Measurements from ENCODE around the gene CMTR1. TPM values are rescaled to one million over a fixed set of nuclear protein-coding genes. Genes with fewer than 3 reads are reported as not detected.

CMTR1 gene
- total RNA-seq, 1 experiment from 2014 or later = 37.7 TPM

DNA sequence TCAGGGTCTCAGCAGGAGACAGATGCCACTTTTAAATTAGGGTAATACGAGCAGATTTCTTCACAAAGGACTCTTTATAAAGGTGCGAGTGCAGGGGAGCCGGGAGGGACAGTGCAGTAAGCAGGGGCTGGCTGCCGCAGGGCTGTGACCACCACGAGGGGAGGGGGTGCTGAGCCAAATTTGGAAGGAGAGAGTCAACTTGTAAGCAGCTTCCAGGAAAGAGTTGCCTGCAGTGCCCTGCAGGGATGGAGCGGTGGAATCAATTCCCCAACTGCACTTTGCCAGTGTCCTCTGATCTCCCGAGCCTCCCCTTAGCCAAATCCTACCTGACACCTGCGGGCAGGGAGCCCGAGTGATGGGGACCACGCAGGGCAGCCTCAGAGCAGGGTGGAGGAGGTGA is 80.6 kb downstream of the CMTR1 start:
- Histone ChIP-seq H3K36me3 (ENCODE audit: control insufficient read depth, insufficient read depth, low read length) (no peaks in the 10 kb centered on the region), H3K27ac (ENCODE audit: low read length) (peak overlapping the region; percentile 91), H3K27me3 (ENCODE audit: control insufficient read depth, insufficient read depth, low read length) (no peaks in the 10 kb centered on the region), H3K4me1 (ENCODE audit: control insufficient read depth, insufficient read depth, low read length) (peaks cover 68% of the 10 kb centered on the region), H3K9me3 (ENCODE audit: control insufficient read depth, insufficient read depth, low read depth, low read length) (no peaks in the 10 kb centered on the region), H3K4me3 (ENCODE audit: low read depth in 2 of 2, low read length in 2 of 2) (no peak overlapping the region)
- in situ Hi-C loops (cut with HindIII; ENCODE audit: low pct_unique_long_range_greater_than_20kb, low sequenced_read_pairs) (no loop called here), intact Hi-C loops (cut with micrococcal nuclease; ENCODE audit: unreplicated experiment) (no loop called here)
- no TSS peak for BruUV-seq (replicated peaks)
- CTCF ChIA-PET = no interaction called here
- POLR2A ChIA-PET = no interaction called here
- DNase-seq (ENCODE audit: low read depth, low spot score) (no peak), ATAC-seq (no peak)
- no peak for TF ChIP-seq SIN3A (IDR thresholded peaks at IDR 0.05; ENCODE audit: borderline replicate concordance, insufficient read depth, low read depth, low read length)
- TF ChIP-seq, protein P1, sequence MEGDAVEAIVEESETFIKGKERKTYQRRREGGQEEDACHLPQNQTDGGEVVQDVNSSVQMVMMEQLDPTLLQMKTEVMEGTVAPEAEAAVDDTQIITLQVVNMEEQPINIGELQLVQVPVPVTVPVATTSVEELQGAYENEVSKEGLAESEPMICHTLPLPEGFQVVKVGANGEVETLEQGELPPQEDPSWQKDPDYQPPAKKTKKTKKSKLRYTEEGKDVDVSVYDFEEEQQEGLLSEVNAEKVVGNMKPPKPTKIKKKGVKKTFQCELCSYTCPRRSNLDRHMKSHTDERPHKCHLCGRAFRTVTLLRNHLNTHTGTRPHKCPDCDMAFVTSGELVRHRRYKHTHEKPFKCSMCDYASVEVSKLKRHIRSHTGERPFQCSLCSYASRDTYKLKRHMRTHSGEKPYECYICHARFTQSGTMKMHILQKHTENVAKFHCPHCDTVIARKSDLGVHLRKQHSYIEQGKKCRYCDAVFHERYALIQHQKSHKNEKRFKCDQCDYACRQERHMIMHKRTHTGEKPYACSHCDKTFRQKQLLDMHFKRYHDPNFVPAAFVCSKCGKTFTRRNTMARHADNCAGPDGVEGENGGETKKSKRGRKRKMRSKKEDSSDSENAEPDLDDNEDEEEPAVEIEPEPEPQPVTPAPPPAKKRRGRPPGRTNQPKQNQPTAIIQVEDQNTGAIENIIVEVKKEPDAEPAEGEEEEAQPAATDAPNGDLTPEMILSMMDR (IDR thresholded peaks at IDR 0.05) = no peak
- TF ChIP-seq POLR2AphosphoS5 (IDR thresholded peaks at IDR 0.05; ENCODE audit: low read depth, low read length) = no peak
- TF ChIP-seq, protein P2, sequence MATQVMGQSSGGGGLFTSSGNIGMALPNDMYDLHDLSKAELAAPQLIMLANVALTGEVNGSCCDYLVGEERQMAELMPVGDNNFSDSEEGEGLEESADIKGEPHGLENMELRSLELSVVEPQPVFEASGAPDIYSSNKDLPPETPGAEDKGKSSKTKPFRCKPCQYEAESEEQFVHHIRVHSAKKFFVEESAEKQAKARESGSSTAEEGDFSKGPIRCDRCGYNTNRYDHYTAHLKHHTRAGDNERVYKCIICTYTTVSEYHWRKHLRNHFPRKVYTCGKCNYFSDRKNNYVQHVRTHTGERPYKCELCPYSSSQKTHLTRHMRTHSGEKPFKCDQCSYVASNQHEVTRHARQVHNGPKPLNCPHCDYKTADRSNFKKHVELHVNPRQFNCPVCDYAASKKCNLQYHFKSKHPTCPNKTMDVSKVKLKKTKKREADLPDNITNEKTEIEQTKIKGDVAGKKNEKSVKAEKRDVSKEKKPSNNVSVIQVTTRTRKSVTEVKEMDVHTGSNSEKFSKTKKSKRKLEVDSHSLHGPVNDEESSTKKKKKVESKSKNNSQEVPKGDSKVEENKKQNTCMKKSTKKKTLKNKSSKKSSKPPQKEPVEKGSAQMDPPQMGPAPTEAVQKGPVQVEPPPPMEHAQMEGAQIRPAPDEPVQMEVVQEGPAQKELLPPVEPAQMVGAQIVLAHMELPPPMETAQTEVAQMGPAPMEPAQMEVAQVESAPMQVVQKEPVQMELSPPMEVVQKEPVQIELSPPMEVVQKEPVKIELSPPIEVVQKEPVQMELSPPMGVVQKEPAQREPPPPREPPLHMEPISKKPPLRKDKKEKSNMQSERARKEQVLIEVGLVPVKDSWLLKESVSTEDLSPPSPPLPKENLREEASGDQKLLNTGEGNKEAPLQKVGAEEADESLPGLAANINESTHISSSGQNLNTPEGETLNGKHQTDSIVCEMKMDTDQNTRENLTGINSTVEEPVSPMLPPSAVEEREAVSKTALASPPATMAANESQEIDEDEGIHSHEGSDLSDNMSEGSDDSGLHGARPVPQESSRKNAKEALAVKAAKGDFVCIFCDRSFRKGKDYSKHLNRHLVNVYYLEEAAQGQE (IDR thresholded peaks at IDR 0.05; ENCODE audit: insufficient read depth in 1 of 2, low read depth in 2 of 2, low read length in 1 of 2) = no peak

DNA sequence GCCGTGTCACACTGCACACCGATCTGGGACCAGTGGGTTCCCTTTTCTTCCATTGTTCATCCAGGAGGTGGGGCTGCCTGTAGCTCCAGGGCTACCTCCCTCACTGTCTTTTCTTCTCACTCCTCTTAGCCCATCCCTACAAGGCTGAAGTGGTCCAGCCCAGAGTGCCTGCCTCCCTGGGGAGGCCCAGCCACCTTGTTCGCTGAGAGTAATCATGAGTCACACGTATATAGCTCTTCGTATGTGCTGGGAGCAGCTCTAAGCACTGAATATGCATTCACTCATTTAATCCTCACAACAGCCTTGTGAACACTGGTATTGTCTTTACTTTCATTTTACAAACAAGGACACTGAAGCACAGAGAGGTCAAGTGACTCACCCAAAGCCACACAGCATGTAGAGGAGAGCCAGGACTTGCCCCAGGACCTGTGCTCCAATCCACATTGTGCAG is 81.3 kb downstream of the CMTR1 start:
- intact Hi-C loops (cut with micrococcal nuclease; ENCODE audit: unreplicated experiment) (no loop called here), in situ Hi-C loops (cut with HindIII; ENCODE audit: low pct_unique_long_range_greater_than_20kb, low sequenced_read_pairs) (no loop called here)
- BruUV-seq (replicated peaks) = no TSS peak
- Histone ChIP-seq H3K36me3 (ENCODE audit: control insufficient read depth, insufficient read depth, low read length) (no peaks in the 10 kb centered on the region), H3K9me3 (ENCODE audit: control insufficient read depth, insufficient read depth, low read depth, low read length) (no peaks in the 10 kb centered on the region), H3K27ac (ENCODE audit: low read length) (peak overlapping the region; percentile 91), H3K4me3 (ENCODE audit: low read depth in 2 of 2, low read length in 2 of 2) (peak overlapping the region in 1 of 2 experiments; percentile 15; a peak in 2 of 4 replicates), H3K4me1 (ENCODE audit: control insufficient read depth, insufficient read depth, low read length) (peaks cover 68% of the 10 kb centered on the region), H3K27me3 (ENCODE audit: control insufficient read depth, insufficient read depth, low read length) (no peaks in the 10 kb centered on the region)
- ATAC-seq (peak; percentile 57), DNase-seq (ENCODE audit: low read depth, low spot score) (no peak)
- CTCF ChIA-PET = interaction anchor here (0.6 kb wide), 1 partner anchor 30 kb away, joined by 19 read pairs; no protein-coding TSS in a partner anchor
- POLR2A ChIA-PET = no interaction called here
- TF ChIP-seq, protein P2 (IDR thresholded peaks at IDR 0.05; ENCODE audit: insufficient read depth in 1 of 2, low read depth in 2 of 2, low read length in 1 of 2) = no peak
- no peak for TF ChIP-seq TCF7L2 (IDR thresholded peaks at IDR 0.05; ENCODE audit: low read depth, low read length)

Measured in Panc1 (cell line).